HG03571 (cell line): Measurements from ENCODE around the gene UPP2.

Experiments
- ATAC-seq: cut with Tn5 transposase; IDR thresholded peaks from one replicate; pipeline ENCODE4 v1.9.1; 2021; ENCODE audit not compliant: unreplicated experiment

The UPP2 gene

DNA sequence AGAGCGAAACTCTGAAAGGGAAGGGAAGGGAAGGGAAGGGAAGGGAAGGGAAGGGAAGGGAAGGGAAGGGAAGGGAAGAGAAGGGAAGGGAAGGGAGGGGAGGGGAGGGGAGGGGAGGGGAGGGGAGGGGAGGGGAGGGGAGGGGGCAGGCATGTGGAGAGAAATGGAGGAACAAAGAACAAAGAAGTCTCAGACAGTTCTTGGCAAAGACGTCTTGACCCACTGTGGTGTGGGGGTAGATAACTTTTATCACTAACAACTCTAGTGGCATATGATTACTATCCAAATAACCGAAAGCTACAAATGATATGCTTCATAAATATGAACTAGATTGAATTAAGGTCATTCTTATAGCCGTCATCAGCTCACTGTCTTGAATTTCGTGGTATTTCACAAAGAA, 3.2 kb downstream of the UPP2 start:
- no peak for ATAC-seq

GRCh38 chr2:158112992-158113391, 11.3 kb downstream of the UPP2 start:
- ATAC-seq = no peak

DNA sequence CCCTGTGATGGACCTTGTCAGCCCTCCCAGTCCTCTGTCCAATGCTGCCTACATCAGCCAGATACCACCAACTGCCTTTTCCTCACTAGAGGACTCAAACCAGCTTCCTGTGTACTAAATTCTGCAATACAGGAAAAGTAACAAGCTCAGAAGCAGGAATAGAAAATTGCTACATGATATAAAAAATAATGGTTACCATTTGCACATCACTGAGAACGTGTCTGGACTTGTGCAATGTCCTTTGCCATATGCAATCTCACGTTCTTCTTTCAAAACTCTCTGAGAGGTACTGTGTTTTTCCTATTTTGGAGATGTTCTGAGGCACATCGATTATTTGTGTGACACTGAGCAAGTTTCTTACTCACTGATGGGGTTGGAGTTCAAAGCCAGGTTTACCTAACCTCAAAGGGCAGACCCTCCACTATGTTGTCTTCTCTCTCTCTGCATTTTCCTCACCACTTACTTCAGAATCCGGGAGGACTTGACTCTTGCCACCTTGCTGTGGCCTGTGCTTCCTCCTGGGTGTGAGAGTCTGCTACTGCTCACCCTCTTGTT, 12.1 kb downstream of the UPP2 start:
- ATAC-seq = no peak

DNA sequence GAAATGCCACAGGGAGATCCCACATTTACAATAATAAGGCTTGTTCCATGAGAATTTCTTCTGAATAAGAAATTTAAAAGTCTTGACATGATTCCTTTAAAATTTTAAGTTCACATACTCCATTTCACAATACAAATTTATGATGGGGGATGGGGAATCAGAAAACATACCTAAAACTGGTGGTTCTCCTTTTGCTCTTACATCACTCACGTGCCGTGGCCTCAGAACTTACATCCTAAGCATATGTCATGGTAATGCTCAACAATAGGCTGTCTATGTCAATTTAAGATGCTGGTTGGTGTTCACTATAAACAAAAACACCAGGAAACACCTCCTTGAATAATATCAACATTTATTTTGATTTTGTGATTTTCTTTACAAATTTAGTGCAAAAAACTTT, 12.8 kb downstream of the UPP2 start:
- ATAC-seq = no peak

DNA sequence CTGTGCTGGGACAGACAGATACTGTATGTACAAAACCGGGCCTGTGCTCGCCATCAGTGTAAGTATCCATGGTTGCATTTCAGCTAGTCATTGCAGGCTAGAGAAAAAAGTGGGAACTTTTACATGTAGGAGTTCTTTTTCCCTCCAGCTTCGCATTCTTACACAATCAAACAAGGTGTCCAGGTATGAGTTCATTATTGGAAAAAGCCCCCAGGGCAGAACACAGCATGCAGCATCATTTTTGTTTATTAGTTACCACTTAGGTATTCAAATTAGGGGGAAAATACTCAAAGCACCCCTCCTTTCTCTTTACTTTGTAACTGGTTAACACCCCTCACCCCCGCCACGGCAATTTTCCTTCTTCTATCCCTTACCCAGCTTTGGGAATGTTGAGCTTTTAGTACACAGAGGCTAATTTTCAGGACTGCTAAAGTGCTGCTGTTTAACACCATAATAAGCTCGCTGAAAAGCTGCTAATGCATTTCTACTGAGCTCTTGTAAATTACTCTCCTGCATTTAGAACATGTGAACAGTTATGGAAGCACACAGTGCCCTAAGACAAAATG, 13.6 kb downstream of the UPP2 start:
- ATAC-seq = no peak

GRCh38 chr2:158116936-158117335, 15.3 kb downstream of the UPP2 start:
- ATAC-seq = no peak

GRCh38 chr2:158120102-158120501, 18.4 kb downstream of the UPP2 start:
- no peak for ATAC-seq

GRCh38 chr2:158120664-158121641, 19.3 kb downstream of the UPP2 start:
- no peak for ATAC-seq

DNA sequence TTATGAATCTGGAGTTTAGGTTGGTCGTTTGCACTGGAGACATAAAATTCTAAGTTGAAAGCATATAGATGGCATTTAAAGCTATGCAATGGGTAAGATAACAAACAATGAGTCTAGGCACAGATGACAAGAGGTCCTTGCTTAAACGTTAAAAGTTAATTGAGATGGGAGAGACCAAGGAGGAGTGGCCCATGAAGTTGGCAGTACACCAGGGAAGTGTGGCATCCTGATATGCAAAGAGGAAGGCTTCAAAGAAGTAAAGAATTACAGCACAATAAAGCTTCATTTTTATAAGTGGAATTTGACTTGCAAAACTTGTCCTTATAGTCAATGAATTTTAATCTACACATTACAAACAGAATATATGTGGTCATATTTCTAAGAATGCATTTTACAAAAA, 23.2 kb downstream of the UPP2 start:
- no peak for ATAC-seq

DNA sequence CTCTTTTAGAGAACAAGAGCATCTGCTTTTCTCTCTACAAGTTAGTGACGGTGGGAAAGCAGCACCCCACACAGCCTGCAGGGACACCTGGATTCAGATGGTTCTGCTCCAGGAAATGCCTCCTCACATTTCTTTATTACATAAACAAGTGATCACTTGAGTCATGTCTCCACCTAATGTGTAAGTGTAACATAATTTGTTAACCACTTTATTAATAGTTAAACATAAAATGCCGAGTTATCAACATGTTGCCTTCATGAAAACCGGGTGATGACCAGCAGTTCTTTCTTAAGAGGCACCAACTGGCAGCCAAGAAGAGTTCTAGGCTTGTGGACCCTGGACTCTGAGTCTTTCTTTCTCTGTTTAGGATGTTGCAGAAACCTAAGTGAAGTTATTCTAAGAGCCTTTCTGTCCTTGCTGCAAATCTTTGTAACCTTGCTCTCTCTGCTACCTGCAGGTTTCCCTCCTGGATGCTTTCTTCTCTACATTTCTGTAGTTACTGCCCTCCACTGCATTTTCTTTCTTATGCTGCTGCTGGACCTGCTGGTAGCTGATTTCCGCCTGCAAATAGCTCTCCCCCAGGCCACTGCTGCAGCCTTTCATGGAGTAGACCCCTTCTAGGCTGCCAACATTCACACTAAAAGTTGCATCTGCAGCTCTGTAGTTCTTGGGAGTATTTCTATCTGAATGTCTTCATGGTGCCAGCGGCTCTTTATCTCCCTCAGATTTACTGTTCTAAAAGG, 24.3 kb downstream of the UPP2 start:
- no peak for ATAC-seq

- ATAC-seq = no peak
Measured at GRCh38 chr2:158127380-158127804, 25.7 kb downstream of the UPP2 start.

DNA sequence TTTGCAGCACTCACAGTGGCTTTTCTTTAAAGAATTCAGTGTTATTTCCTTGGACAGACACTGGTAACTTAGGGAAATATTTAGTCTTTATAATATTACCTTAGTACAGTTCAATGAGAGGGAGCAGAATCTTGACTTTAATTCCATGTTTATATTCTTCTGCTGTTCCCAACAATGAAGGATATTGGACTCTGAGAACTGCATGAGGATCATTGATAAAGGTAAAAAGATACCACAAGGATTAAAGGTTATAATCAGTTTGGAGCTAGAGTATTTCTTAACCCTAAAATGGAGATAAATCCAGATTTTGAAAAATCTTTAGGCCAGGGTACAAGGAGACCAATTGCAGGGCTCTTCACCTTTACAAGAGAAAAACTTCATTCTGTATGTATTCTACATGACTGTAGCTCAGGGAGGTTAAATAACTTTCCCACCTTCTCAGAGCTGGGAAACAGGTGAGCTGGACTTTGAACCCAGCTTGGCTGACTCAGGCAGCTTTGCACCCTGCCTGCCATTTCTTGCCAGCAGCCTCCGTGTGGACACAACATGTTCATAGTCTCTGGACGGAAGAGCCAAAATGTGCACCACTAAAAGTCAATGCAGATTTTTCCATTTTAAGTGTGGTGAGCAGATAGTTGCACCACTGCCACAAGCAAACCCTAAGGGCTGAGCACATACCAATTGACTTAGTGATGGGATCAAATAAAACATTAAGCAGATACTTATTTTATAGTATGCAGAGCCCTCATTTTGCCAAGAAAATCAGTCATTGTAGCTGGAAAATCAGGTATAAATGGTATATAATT, 26.7 kb downstream of the UPP2 start:
- no peak for ATAC-seq

DNA sequence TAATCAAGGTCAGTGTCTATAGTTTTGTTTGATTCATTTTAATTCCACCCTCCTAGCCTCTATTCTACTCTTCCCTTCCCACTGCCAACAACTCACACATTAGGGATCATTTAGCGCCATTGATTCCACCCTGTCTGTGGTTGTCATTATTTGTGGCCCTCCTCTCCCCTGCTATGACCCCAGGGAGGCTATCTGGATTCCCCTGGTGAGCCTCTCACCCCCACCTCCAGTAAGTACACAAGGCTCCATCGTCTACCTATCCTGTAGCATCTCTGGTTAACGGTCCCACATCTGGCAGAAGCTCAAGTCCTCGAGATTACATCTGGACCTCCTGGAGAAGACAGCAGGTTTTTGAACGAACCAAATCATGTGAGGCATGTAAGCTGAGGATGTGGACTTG, 27.4 kb downstream of the UPP2 start:
- no peak for ATAC-seq

DNA sequence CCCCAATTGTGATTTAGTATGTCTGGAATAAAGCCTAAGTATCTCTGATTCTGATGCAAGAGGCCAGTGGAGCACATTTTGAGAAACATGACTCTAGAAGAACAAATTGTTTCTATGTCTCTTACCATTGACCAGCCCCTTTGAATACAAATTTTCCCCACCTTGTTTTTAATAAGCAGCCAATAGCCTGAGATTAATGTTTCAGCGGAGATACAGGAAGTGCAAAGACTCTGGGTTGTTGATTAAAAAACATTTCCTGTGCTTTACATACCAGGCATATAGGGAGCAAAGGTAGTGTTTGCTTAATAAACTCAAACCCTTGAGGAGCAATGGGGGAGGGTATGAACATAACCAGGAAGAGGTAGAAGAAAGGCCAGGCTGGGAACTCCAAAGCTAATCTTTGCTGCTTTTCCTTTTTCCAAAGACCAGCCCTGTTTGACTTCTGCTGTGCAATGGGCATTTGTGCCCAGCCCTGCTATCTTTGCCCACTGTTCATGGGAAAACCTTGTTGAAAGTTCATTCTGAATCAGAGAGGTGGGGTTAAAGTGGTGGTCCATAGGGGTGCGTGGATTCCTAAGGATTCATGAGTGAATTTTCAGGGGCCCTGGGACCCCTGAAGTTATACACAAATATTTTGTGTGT, 29.3 kb downstream of the UPP2 start:
- ATAC-seq = no peak

DNA sequence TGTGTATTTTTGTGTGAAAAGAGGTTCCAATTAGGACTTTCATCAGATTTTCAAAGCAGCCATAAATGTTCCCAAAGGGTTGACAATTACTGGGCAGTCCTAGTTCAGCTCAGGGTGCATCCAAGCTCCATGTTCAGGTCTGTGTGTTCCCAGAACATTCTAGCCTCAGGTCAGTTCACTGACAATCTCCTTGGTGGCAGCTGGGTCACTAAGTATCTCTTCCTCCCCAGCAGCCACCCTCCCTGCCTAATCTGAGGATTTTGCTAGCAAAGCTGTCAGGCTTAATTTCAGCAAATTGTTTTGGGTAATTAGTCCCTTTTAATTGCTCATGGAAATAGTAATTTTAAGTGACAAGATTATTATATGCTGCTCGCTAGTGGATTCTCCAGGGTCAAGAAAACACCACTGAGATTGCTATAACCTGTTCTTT, 29.8 kb downstream of the UPP2 start:
- no peak for ATAC-seq

- no peak for ATAC-seq
Measured at GRCh38 chr2:158131919-158132566, 30.4 kb downstream of the UPP2 start.

DNA sequence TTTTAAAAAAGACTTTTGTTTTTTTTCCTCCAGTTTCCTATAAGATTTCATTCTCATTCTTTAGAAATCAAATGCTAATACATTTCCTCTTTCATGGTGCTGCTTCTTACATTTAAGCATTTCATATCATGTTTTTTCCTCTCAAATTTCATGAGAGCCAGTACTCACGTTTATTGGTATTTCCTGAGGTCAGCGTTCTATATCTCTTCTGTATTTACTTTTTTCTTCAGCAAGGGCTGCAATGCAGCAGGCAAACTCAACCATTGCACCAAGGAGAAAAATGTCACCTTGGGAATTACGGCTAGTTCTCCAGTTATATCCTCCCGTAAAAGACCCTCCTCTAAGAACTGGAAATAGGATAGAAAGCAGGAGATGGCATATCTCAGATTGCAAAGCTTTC, 32.4 kb downstream of the UPP2 start:
- no peak for ATAC-seq

GRCh38 chr2:158134655-158135054, 33.0 kb downstream of the UPP2 start:
- ATAC-seq = no peak

DNA sequence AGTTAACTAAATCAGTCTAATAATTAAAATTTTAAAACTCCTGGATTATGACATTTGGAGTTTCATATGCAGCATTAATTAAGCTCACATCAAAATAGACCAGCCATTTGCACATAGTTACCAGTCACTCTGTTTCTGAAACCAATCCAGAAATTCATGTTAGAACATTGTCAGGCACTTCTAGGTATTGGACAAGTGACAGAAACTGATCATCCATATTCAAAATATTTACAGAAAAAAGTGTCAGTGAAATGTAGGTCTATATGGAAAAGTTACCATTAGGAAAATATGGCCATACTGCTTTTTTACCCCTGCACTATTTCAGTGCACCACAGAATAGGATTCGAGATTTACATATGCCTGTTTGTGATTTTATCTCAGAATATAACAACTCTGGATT, 33.4 kb downstream of the UPP2 start:
- ATAC-seq = no peak

GRCh38 chr2:158138255-158138654, 36.6 kb downstream of the UPP2 start:
- no peak for ATAC-seq
